ENCODE results near the gene ZCCHC17.

DNA sequence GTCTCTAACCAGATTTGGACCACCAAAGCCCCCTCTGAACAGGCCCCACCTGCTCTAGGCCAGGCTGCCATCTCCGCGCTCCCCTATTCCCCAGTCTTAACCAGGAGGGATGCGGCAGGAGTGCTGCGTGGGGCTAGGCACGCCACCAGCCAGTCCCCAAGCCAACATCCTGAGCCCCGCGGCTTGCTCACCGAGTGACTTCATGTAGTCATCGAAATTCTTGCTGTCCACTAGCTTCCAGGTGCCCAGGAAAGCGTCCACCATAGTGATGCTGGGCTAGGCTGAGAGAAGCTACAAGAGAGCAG, 75.9 kb downstream of the ZCCHC17 start:
- TF ChIP-seq, protein P1, sequence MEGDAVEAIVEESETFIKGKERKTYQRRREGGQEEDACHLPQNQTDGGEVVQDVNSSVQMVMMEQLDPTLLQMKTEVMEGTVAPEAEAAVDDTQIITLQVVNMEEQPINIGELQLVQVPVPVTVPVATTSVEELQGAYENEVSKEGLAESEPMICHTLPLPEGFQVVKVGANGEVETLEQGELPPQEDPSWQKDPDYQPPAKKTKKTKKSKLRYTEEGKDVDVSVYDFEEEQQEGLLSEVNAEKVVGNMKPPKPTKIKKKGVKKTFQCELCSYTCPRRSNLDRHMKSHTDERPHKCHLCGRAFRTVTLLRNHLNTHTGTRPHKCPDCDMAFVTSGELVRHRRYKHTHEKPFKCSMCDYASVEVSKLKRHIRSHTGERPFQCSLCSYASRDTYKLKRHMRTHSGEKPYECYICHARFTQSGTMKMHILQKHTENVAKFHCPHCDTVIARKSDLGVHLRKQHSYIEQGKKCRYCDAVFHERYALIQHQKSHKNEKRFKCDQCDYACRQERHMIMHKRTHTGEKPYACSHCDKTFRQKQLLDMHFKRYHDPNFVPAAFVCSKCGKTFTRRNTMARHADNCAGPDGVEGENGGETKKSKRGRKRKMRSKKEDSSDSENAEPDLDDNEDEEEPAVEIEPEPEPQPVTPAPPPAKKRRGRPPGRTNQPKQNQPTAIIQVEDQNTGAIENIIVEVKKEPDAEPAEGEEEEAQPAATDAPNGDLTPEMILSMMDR (IDR thresholded peaks at IDR 0.05; ENCODE audit: low read length), result no peak
- no peak for TF ChIP-seq EZH2phosphoT487 (IDR thresholded peaks at IDR 0.05; ENCODE audit: low read length)

Measured in MM.1S (cell line).